Lower lobe of right lung (tissue), 2 donors: Measurements from ENCODE around the gene KLF1. TPM values are rescaled to one million over a fixed set of nuclear protein-coding genes. Genes with fewer than 3 reads are reported as not detected.

Experiments used
- ATAC-seq, 2 donors: fragments of 200-7000 bp; cut with Tn5 transposase; one replicate each; pipeline ENCODE4 v1.9.1; 2020 to 2022; ENCODE audit warnings: mild to moderate bottlenecking in 2 of 2, moderate library complexity in 2 of 2
- DNase-seq: peaks from one replicate; pipeline ENCODE4 v3.0.0-alpha.2; 2020
- H3K27ac ChIP-seq: fragments of 200-600 bp; one replicate; pipeline ENCODE4 v1.8.0; 2022
- H3K27me3 ChIP-seq: fragments of 200-600 bp; one replicate; pipeline ENCODE4 v1.8.0; 2022; ENCODE audit warnings: low read depth
- H3K36me3 ChIP-seq: fragments of 200-600 bp; one replicate; pipeline ENCODE4 v1.8.0; 2022; ENCODE audit warnings: mild to moderate bottlenecking
- H3K4me1 ChIP-seq: fragments of 200-600 bp; one replicate; pipeline ENCODE4 v1.8.0; 2022
- H3K4me3 ChIP-seq: fragments of 200-600 bp; one replicate; pipeline ENCODE4 v1.8.0; 2022; ENCODE audit warnings: mild to moderate bottlenecking
- H3K9me3 ChIP-seq: fragments of 200-600 bp; one replicate; pipeline ENCODE4 v1.8.0; 2022
- intact Hi-C: fragments of 100-400 bp; cut with DNase I; formaldehyde crosslinking; loops from one replicate; pipeline ENCODE4 v1.11.0; 2022
- total RNA-seq: library from RNA; stranded (reverse); fragmentation: NEBNext Ultra II Directional; extraction: Animal tissue kit (Norgen Biotek cat#: 25700); gene quantifications from one replicate; pipeline ENCODE4 v1.2.1, GENCODE V29; 2021
- TF ChIP-seq, protein P1 (sequence below): fragments of 200-600 bp; IDR thresholded peaks from one replicate; pipeline ENCODE4 v1.8.0; 2022; ENCODE audit warnings: antibody characterized with exemption, mild to moderate bottlenecking
- donor health status: DM: no; HTN: yes; CAD: no; lungs with severe emphysema.

Gene KLF1
- total RNA-seq, 1 donor from 2014 or later, result 0.24 TPM

GRCh38 chr19:12913851-12914690, 27.1 kb upstream of the KLF1 start:
- no peaks in the 10 kb centered on the region for H3K9me3 ChIP-seq
- DNase-seq (no peak), ATAC-seq (peak; percentile 18 to 47)
- H3K4me3 ChIP-seq, result no peak overlapping the region
- H3K27me3 ChIP-seq, result no peaks in the 10 kb centered on the region
- no peaks in the 10 kb centered on the region for H3K36me3 ChIP-seq
- intact Hi-C loops, result no loop called here
- H3K4me1 ChIP-seq, result peaks cover 26% of the 10 kb centered on the region
- peak overlapping the region; percentile 65 for H3K27ac ChIP-seq
- TF ChIP-seq, protein P1, sequence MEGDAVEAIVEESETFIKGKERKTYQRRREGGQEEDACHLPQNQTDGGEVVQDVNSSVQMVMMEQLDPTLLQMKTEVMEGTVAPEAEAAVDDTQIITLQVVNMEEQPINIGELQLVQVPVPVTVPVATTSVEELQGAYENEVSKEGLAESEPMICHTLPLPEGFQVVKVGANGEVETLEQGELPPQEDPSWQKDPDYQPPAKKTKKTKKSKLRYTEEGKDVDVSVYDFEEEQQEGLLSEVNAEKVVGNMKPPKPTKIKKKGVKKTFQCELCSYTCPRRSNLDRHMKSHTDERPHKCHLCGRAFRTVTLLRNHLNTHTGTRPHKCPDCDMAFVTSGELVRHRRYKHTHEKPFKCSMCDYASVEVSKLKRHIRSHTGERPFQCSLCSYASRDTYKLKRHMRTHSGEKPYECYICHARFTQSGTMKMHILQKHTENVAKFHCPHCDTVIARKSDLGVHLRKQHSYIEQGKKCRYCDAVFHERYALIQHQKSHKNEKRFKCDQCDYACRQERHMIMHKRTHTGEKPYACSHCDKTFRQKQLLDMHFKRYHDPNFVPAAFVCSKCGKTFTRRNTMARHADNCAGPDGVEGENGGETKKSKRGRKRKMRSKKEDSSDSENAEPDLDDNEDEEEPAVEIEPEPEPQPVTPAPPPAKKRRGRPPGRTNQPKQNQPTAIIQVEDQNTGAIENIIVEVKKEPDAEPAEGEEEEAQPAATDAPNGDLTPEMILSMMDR, result no peak

- Histone ChIP-seq H3K27ac (peak overlapping the region; percentile 65), H3K27me3 (no peaks in the 10 kb centered on the region), H3K9me3 (no peaks in the 10 kb centered on the region), H3K36me3 (no peaks in the 10 kb centered on the region), H3K4me3 (peak overlapping the region; percentile 28), H3K4me1 (peaks cover 22% of the 10 kb centered on the region)
- TF ChIP-seq, protein P1, result no peak
- DNase-seq (peak; percentile 77), ATAC-seq (peak; percentile 74 to 79)
- intact Hi-C loops, result no loop called here
Measured at GRCh38 chr19:12913011-12913561, 26.1 kb upstream of the KLF1 start.

- ATAC-seq, result no peak
- H3K4me1 ChIP-seq, result peaks cover 22% of the 10 kb centered on the region
- no peaks in the 10 kb centered on the region for H3K27me3 ChIP-seq
- no peaks in the 10 kb centered on the region for H3K36me3 ChIP-seq
- H3K9me3 ChIP-seq, result no peaks in the 10 kb centered on the region
- peak overlapping the region; percentile 65 for H3K27ac ChIP-seq
- TF ChIP-seq, protein P1, result no peak
- intact Hi-C loops, result no loop called here
- H3K4me3 ChIP-seq, result peak overlapping the region; percentile 28
- DNase-seq, result no peak
Measured at GRCh38 chr19:12912571-12912970, 25.6 kb upstream of the KLF1 start.

GRCh38 chr19:12907166-12907565, 20.2 kb upstream of the KLF1 start:
- no peaks in the 10 kb centered on the region for H3K27me3 ChIP-seq
- H3K4me3 ChIP-seq, result no peak overlapping the region
- no peaks in the 10 kb centered on the region for H3K36me3 ChIP-seq
- ATAC-seq, result peak; percentile 71 to 84
- DNase-seq, result no peak
- no peaks in the 10 kb centered on the region for H3K9me3 ChIP-seq
- TF ChIP-seq, protein P1, result no peak
- no peak overlapping the region for H3K27ac ChIP-seq
- H3K4me1 ChIP-seq, result peaks cover under 1% of the 10 kb centered on the region
- intact Hi-C loops, result no loop called here

DNA sequence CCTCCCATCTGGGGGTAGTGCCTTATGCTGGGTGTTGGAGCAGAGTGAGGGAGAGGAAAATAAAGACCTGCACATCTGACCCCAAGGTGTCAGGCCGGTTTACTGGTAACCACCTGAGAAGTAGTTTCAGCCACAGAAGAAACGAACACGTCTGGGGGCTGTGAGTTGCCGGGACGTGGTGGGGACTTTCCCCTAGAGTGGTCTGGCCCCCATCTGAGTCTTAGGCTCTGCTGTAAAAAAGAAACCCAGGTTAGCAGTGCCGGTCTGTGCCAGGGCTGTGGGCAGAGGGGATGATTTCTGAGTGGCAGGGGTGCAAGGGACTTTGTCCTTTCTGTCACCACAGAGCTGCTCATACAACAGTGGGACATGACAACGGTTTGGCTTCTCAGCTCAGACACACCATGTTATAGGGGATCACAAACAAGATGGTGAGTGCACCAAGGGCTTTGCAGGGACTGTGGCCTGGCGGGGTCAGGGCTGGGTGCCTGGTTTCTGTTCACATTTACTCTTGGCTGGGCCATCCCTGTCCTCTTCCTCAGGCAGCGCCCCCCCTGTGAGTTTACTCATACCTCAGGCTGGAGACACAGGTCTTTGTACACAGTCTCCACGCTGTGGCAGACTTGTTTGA, 13.0 kb upstream of the KLF1 start:
- no peak overlapping the region for H3K27ac ChIP-seq
- no peak overlapping the region for H3K4me3 ChIP-seq
- DNase-seq, result no peak
- H3K36me3 ChIP-seq, result peaks cover 39% of the 10 kb centered on the region
- TF ChIP-seq, protein P1, result no peak
- H3K27me3 ChIP-seq, result no peaks in the 10 kb centered on the region
- no peaks in the 10 kb centered on the region for H3K9me3 ChIP-seq
- intact Hi-C loops, result no loop called here
- no peaks in the 10 kb centered on the region for H3K4me1 ChIP-seq
- no peak for ATAC-seq
